Measurements from ENCODE around the gene TRABD. TPM values are rescaled to one million over a fixed set of nuclear protein-coding genes. Genes with fewer than 3 reads are reported as not detected.

TRABD gene
- total RNA-seq, 1 donor from 2014 or later, result 44.4 TPM

DNA sequence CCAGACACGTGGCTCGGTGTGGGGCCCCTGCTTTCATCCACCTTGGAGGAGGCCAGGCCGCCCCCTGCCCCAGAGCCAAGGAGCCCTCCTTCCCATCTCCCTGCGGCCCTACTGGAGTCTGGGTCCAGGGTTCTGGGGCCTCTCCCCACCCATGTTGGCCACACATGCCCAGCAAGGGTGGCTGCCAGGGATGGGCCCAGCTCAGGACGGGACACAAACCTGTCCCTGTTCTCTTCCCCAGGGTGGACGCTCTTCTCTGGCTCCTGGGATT, 10.6 kb upstream of the TRABD start:
- Mint-ChIP-seq H3K4me3 (no peak overlapping the region), H3K9me3 (no peaks in the 10 kb centered on the region), H3K27ac (no peak overlapping the region), H3K4me1 (peaks cover 3% of the 10 kb centered on the region), H3K36me3 (peaks cover 4% of the 10 kb centered on the region), H3K27me3 (ENCODE audit: low read depth) (peaks cover 3% of the 10 kb centered on the region)
- DNase-seq (ENCODE audit: low spot score in 2 of 2, unreplicated experiment in 2 of 2), result no peak
- TF ChIP-seq CTCF (IDR thresholded peaks at IDR 0.05; ENCODE audit: unreplicated experiment), result no peak

- Mint-ChIP-seq H3K4me1 (peaks cover under 1% of the 10 kb centered on the region), H3K9me3 (no peaks in the 10 kb centered on the region), H3K27ac (no peak overlapping the region), H3K27me3 (ENCODE audit: low read depth) (peaks cover under 1% of the 10 kb centered on the region), H3K36me3 (peaks cover 4% of the 10 kb centered on the region), H3K4me3 (no peak overlapping the region)
- no peak for DNase-seq (ENCODE audit: low spot score in 2 of 2, unreplicated experiment in 2 of 2)
- TF ChIP-seq CTCF (IDR thresholded peaks at IDR 0.05; ENCODE audit: unreplicated experiment), result no peak
These were observed 9.5 kb upstream of the TRABD start for GRCh38 chr22:50175921-50176849.

- Mint-ChIP-seq H3K27me3 (ENCODE audit: low read depth) (no peaks in the 10 kb centered on the region), H3K36me3 (peaks cover 4% of the 10 kb centered on the region), H3K4me3 (no peak overlapping the region), H3K9me3 (no peaks in the 10 kb centered on the region), H3K4me1 (no peaks in the 10 kb centered on the region), H3K27ac (no peak overlapping the region)
- no peak for TF ChIP-seq CTCF (IDR thresholded peaks at IDR 0.05; ENCODE audit: unreplicated experiment)
- DNase-seq (ENCODE audit: low spot score in 2 of 2, unreplicated experiment in 2 of 2), result no peak
These were observed 8.7 kb upstream of the TRABD start for GRCh38 chr22:50176850-50177536.

- peaks cover 4% of the 10 kb centered on the region for H3K36me3 Mint-ChIP-seq
- H3K27ac Mint-ChIP-seq, result no peak overlapping the region
- H3K4me3 Mint-ChIP-seq, result no peak overlapping the region
- TF ChIP-seq CTCF (IDR thresholded peaks at IDR 0.05; ENCODE audit: unreplicated experiment), result no peak
- H3K4me1 Mint-ChIP-seq, result no peaks in the 10 kb centered on the region
- DNase-seq (ENCODE audit: low spot score in 2 of 2, unreplicated experiment in 2 of 2), result no peak
- no peaks in the 10 kb centered on the region for H3K27me3 Mint-ChIP-seq (ENCODE audit: low read depth)
- H3K9me3 Mint-ChIP-seq, result no peaks in the 10 kb centered on the region
These were observed 7.9 kb upstream of the TRABD start for GRCh38 chr22:50177537-50178470.

DNA sequence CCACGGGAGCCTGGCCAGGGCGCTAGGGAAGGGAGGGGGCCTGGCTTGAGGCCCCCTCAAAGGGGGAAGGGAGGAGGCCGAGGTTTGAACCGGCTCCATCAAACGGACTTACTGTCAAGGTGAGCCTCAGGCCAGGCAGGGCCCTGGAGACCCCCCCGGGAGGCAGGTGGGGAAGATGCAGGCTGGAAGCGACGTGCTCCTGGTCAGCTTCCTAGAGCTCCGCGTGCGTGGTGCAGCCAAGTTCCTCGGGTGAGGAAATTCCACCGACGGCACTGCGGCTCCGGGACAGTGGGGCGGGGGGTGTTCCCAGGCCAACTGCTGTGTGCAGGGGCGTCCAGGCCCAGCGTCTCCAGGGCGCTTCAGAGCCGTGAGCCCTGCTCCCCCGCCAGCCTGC, 7.2 kb upstream of the TRABD start:
- TF ChIP-seq CTCF (IDR thresholded peaks at IDR 0.05; ENCODE audit: unreplicated experiment), result no peak
- no peak for DNase-seq (ENCODE audit: low spot score in 2 of 2, unreplicated experiment in 2 of 2)
- Mint-ChIP-seq H3K36me3 (peaks cover 4% of the 10 kb centered on the region), H3K4me3 (no peak overlapping the region), H3K27me3 (ENCODE audit: low read depth) (no peaks in the 10 kb centered on the region), H3K4me1 (no peaks in the 10 kb centered on the region), H3K9me3 (no peaks in the 10 kb centered on the region), H3K27ac (no peak overlapping the region)
